Trophoblast cell (in vitro differentiated cells and primary cell): ENCODE data around the gene SKIC2.

ENCODE experiments used
- DNase-seq, 2 donors: peaks; one replicate each; pipeline ENCODE4 v3.0.0-alpha.2; 2016
- H2AFZ ChIP-seq: 2 replicates; pipeline ENCODE4 v1.6.1; 2013; ENCODE audit warnings: low read length, moderate library complexity, mild to moderate bottlenecking; ENCODE audit not compliant: insufficient read depth, poor library complexity
- H2AK5ac ChIP-seq: 2 replicates; pipeline ENCODE4 v1.6.1; 2013; ENCODE audit warnings: mild to moderate bottlenecking, low read length
- H2BK120ac ChIP-seq: 2 replicates; pipeline ENCODE4 v1.6.1; 2013; ENCODE audit warnings: low read length, mild to moderate bottlenecking, moderate library complexity; ENCODE audit not compliant: insufficient read depth, poor library complexity
- H2BK12ac ChIP-seq: 2 replicates; pipeline ENCODE4 v1.6.1; 2013; ENCODE audit warnings: mild to moderate bottlenecking, low read length, moderate library complexity
- H2BK5ac ChIP-seq: 2 replicates; pipeline ENCODE4 v1.6.1; 2013; ENCODE audit warnings: low read length, low read depth, moderate library complexity, mild to moderate bottlenecking; ENCODE audit not compliant: poor library complexity
- H3K14ac ChIP-seq: 2 replicates; pipeline ENCODE4 v1.6.1; 2013; ENCODE audit warnings: mild to moderate bottlenecking, low read length
- H3K18ac ChIP-seq: 2 replicates; pipeline ENCODE4 v1.6.1; 2013; ENCODE audit warnings: mild to moderate bottlenecking, low read length
- H3K23ac ChIP-seq: 2 replicates; pipeline ENCODE4 v1.6.1; 2013; ENCODE audit warnings: low read length
- H3K27ac ChIP-seq: 2 replicates; pipeline ENCODE4 v1.5.1; 2013; ENCODE audit warnings: low read depth, mild to moderate bottlenecking, inconsistent platforms, low read length, moderate library complexity
- H3K27me3 ChIP-seq: 2 replicates; pipeline ENCODE4 v1.6.1; 2013; ENCODE audit warnings: inconsistent platforms, mild to moderate bottlenecking, low read length, moderate library complexity; ENCODE audit not compliant: insufficient read depth
- H3K36me3 ChIP-seq, 2 experiments: 1 replicate in 1 of 2; 2 replicates in 1 of 2; pipeline ENCODE4 v1.6.1; 2013; ENCODE audit warnings: low read length in 2 of 2, mild to moderate bottlenecking in 2 of 2, moderate library complexity in 1 of 2; ENCODE audit not compliant: insufficient read depth in 2 of 2, control insufficient read depth in 1 of 2
- H3K4ac ChIP-seq: 2 replicates; pipeline ENCODE4 v1.6.1; 2013; ENCODE audit warnings: low read depth, mild to moderate bottlenecking, low read length, moderate library complexity
- H3K4me1 ChIP-seq, 2 experiments: 1 replicate in 1 of 2; 2 replicates in 1 of 2; pipeline ENCODE4 v1.6.1; 2013; ENCODE audit warnings: low read length in 2 of 2, mild to moderate bottlenecking in 2 of 2, moderate library complexity in 1 of 2; ENCODE audit not compliant: insufficient read depth in 2 of 2, control insufficient read depth in 1 of 2
- H3K4me2 ChIP-seq: 2 replicates; pipeline ENCODE4 v1.6.1; 2013; ENCODE audit warnings: inconsistent platforms, mild to moderate bottlenecking, low read length, moderate library complexity
- H3K4me3 ChIP-seq: 2 replicates; pipeline ENCODE4 v1.5.1; 2013; ENCODE audit warnings: mild to moderate bottlenecking, low read depth, low read length, inconsistent platforms
- H3K79me1 ChIP-seq: one replicate; pipeline ENCODE4 v1.6.1; 2013; ENCODE audit warnings: low read length
- H3K79me2 ChIP-seq: 2 replicates; pipeline ENCODE4 v1.6.1; 2013; ENCODE audit warnings: low read length, mild to moderate bottlenecking; ENCODE audit not compliant: control insufficient read depth, insufficient read depth, poor library complexity
- H3K9ac ChIP-seq: 2 replicates; pipeline ENCODE4 v1.6.1; 2013; ENCODE audit warnings: mild to moderate bottlenecking, low read length
- H3K9me3 ChIP-seq: 2 replicates; pipeline ENCODE4 v1.6.1; 2013; ENCODE audit warnings: low read depth, mild to moderate bottlenecking, control low read depth, inconsistent platforms, low read length; ENCODE audit not compliant: insufficient read depth
- H4K12ac ChIP-seq: 2 replicates; pipeline ENCODE4 v1.6.1; 2013; ENCODE audit warnings: low read depth, mild to moderate bottlenecking, low read length, moderate library complexity
- H4K8ac ChIP-seq: 2 replicates; pipeline ENCODE4 v1.6.1; 2013; ENCODE audit warnings: low read depth, mild to moderate bottlenecking, low read length, moderate library complexity
- H4K91ac ChIP-seq: one replicate; pipeline ENCODE4 v1.6.1; 2013; ENCODE audit warnings: low read depth, mild to moderate bottlenecking, low read length, moderate library complexity
- WGBS: extraction: QIAGEN DNeasy Blood & Tissue Kit; methylation state at CpG from one replicate; pipeline ENCODE4 v1.1.7; 2013; ENCODE audit warnings: missing lambda C conversion rate; ENCODE audit not compliant: insufficient read length, insufficient coverage; ENCODE audit errors: extremely low coverage; 5-methylcytosine and 5-hydroxymethylcytosine counted together

Gene SKIC2

DNA sequence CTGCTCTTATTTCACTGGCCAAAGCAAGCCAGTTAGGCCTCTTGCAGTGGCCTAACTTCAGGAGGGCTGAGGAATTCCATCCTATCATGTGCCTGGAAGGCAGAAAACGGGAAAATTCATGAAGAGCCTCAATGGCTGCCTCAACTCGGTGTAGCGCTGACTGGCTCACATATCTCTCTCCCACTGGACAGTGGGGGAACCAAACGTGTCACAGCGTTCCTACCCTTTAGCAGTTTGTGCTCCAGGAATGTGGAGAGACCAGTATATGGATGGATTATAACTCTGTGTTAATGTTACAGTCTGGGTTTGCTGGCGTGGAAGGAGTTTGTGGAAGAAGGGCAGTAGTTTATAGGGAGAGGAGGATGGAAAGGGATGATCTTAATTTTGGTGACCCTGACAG lies 43.2 kb upstream of the SKIC2 start:
- Histone ChIP-seq H4K12ac (no peak overlapping the region), H3K36me3 (no peaks in the 10 kb centered on the region), H3K4me3 (no peak overlapping the region), H2BK120ac (no peak overlapping the region), H2AFZ (no peak overlapping the region), H3K4me2 (no peak overlapping the region), H3K79me2 (no peaks in the 10 kb centered on the region), H4K91ac (no peak overlapping the region), H3K27me3 (no peaks in the 10 kb centered on the region), H3K4me1 (peaks cover 0 to 2% of the 10 kb centered on the region in 2 experiments), H4K8ac (no peak overlapping the region), H3K79me1 (no peaks in the 10 kb centered on the region), H3K18ac (no peak overlapping the region), H3K23ac (no peak overlapping the region), H3K9me3 (peaks cover 2% of the 10 kb centered on the region), H2AK5ac (no peak overlapping the region), H2BK5ac (no peak overlapping the region), H2BK12ac (no peak overlapping the region), H3K14ac (no peak overlapping the region), H3K27ac (no peak overlapping the region), H3K9ac (no peak overlapping the region), H3K4ac (no peak overlapping the region)
- WGBS: no CpG with 5 or more reads among the region's 6 CpGs
- DNase-seq: peak; percentile 90 to 93

DNA sequence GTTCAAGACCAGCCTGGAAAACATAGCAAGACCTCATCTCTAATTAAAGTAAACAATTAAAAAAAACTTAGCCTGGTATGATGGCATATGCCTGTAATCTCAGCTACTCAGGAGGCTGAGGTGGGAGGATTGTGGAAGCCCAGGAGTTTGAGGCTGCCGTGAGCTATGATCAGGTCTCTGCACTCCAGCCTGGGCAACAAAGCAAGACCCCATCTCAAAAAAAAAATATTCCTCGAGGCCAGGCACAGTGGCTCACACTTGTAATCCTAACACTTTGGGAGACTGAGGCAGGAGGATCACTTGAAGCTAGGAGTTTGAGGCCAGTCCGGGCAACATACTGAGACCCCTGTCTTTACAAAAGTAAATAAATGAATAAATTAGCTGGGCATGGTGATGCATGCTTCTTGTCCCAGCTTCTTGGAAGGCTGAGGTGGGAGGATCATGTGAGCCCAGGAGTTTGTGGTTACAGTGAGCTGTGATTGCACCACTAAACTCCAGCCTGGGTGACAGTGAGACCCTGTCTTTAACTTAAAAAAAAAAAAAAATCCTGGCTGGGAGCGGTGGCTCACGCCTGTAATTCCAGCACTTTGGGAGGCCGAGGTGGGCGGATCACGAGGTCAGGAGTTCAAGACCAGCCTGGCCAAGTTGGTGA lies 40.8 kb upstream of the SKIC2 start:
- Histone ChIP-seq H3K18ac (no peak overlapping the region), H3K9me3 (no peaks in the 10 kb centered on the region), H3K14ac (no peak overlapping the region), H2AFZ (no peak overlapping the region), H3K79me1 (no peaks in the 10 kb centered on the region), H2BK5ac (no peak overlapping the region), H3K4me2 (no peak overlapping the region), H4K12ac (no peak overlapping the region), H2BK12ac (no peak overlapping the region), H3K27ac (no peak overlapping the region), H4K91ac (no peak overlapping the region), H3K36me3 (no peaks in the 10 kb centered on the region), H3K27me3 (no peaks in the 10 kb centered on the region), H2BK120ac (no peak overlapping the region), H3K23ac (no peak overlapping the region), H3K4me3 (no peak overlapping the region), H3K4ac (no peak overlapping the region), H3K9ac (no peak overlapping the region), H4K8ac (no peak overlapping the region), H2AK5ac (no peak overlapping the region), H3K79me2 (no peaks in the 10 kb centered on the region), H3K4me1 (peaks cover 0 to 2% of the 10 kb centered on the region in 2 experiments)
- WGBS: no CpG with 5 or more reads among the region's 8 CpGs
- DNase-seq: no peak

GRCh38 chr6:31919624-31920303 lies 39.2 kb upstream of the SKIC2 start:
- WGBS: no CpG with 5 or more reads among the region's 6 CpGs

DNA sequence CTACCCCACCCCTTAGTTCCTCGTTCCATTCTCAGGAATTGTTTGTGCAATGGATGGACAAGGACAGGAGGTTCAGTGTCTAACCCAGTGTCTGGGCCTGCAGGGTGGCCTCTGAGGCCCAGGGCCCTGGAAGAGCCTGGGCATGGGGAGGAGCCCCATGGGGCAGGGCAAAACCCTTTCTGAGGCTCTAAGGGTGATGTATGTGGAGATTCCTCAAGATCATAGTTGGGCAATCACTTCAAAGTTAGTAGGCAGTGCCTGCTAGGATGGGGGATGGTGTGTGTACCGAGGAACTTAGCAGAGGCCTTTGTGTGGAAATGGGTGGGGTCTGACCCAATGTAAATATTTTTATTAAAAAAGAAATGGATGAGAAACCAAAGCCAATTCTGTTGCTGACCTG lies 38.2 kb upstream of the SKIC2 start:
- no peak overlapping the region for H3K18ac ChIP-seq
- no peak overlapping the region for H2AK5ac ChIP-seq
- H4K12ac ChIP-seq: no peak overlapping the region
- no peak overlapping the region for H3K23ac ChIP-seq
- H3K4me2 ChIP-seq: no peak overlapping the region
- no peaks in the 10 kb centered on the region for H3K27me3 ChIP-seq
- H3K79me1 ChIP-seq: no peaks in the 10 kb centered on the region
- no peak overlapping the region for H2BK5ac ChIP-seq
- DNase-seq: no peak
- H3K4me1 ChIP-seq: peaks cover 0 to under 1% of the 10 kb centered on the region in 2 experiments
- no peak overlapping the region for H3K27ac ChIP-seq
- no peak overlapping the region for H2BK120ac ChIP-seq
- H4K8ac ChIP-seq: no peak overlapping the region
- H2AFZ ChIP-seq: no peak overlapping the region
- H3K14ac ChIP-seq: no peak overlapping the region
- no peaks in the 10 kb centered on the region for H3K79me2 ChIP-seq
- no peak overlapping the region for H3K9ac ChIP-seq
- H2BK12ac ChIP-seq: no peak overlapping the region
- WGBS: no CpG with 5 or more reads among the region's 2 CpGs
- H3K4ac ChIP-seq: no peak overlapping the region
- H3K36me3 ChIP-seq: no peaks in the 10 kb centered on the region
- H3K9me3 ChIP-seq: no peaks in the 10 kb centered on the region
- no peak overlapping the region for H3K4me3 ChIP-seq
- no peak overlapping the region for H4K91ac ChIP-seq

More at GRCh38 chr6:31919624-31920303, 39.2 kb upstream of the SKIC2 start:
- no peak overlapping the region for H3K18ac ChIP-seq
- H4K91ac ChIP-seq: no peak overlapping the region
- no peak overlapping the region for H3K23ac ChIP-seq
- H2AK5ac ChIP-seq: no peak overlapping the region
- H3K27me3 ChIP-seq: no peaks in the 10 kb centered on the region
- no peak overlapping the region for H3K27ac ChIP-seq
- H3K36me3 ChIP-seq: no peaks in the 10 kb centered on the region
- no peak overlapping the region for H4K12ac ChIP-seq
- H3K9me3 ChIP-seq: no peaks in the 10 kb centered on the region
- H3K79me2 ChIP-seq: no peaks in the 10 kb centered on the region
- no peak overlapping the region for H3K4me2 ChIP-seq
- DNase-seq: peak; percentile 61 to 67
- no peak overlapping the region for H2BK12ac ChIP-seq
- H2BK120ac ChIP-seq: no peak overlapping the region
- no peak overlapping the region for H2AFZ ChIP-seq
- H3K4me3 ChIP-seq: no peak overlapping the region
- no peaks in the 10 kb centered on the region for H3K79me1 ChIP-seq
- H3K4me1 ChIP-seq: peaks cover 0 to 2% of the 10 kb centered on the region in 2 experiments
- H3K4ac ChIP-seq: no peak overlapping the region
- H3K14ac ChIP-seq: no peak overlapping the region
- no peak overlapping the region for H2BK5ac ChIP-seq
- no peak overlapping the region for H3K9ac ChIP-seq
- H4K8ac ChIP-seq: no peak overlapping the region
